WTC11 (cell line): ENCODE measurements around the gene ANO8. TPM values are rescaled to one million over a fixed set of nuclear protein-coding genes. Genes with fewer than 3 reads are reported as not detected.

ENCODE experiments used
- AFF4 ChIP-seq: sonication (generic); formaldehyde crosslinking; IDR thresholded peaks from 2 replicates; pipeline ENCODE4 v1.8.1; 2023; ENCODE audit warnings: mild to moderate bottlenecking, missing genetic modification reagents, borderline replicate concordance
- CBFB ChIP-seq: sonication (generic); formaldehyde crosslinking; IDR thresholded peaks from 2 replicates; pipeline ENCODE4 v1.8.1; 2022; ENCODE audit warnings: mild to moderate bottlenecking, low read depth, missing genetic modification reagents
- E2F1 ChIP-seq: sonication (generic); formaldehyde crosslinking; IDR thresholded peaks from 2 replicates; pipeline ENCODE4 v1.8.0; 2022; ENCODE audit warnings: mild to moderate bottlenecking, missing genetic modification reagents
- E2F4 ChIP-seq: sonication (generic); formaldehyde crosslinking; IDR thresholded peaks from 2 replicates; pipeline ENCODE4 v1.8.1; 2022; ENCODE audit warnings: low read depth, mild to moderate bottlenecking, moderate library complexity, missing genetic modification reagents, borderline replicate concordance
- EMX1 ChIP-seq: fragments of 250-450 bp; sonication (Bioruptor Pico); IDR thresholded peaks from 2 replicates; pipeline ENCODE4 v1.8.0; 2021; ENCODE audit warnings: mild to moderate bottlenecking
- GABPB1 ChIP-seq: sonication (generic); formaldehyde crosslinking; IDR thresholded peaks from 2 replicates; pipeline ENCODE4 v1.8.1; 2023; ENCODE audit warnings: mild to moderate bottlenecking, missing genetic modification reagents
- HMGA2 ChIP-seq: fragments of 250-450 bp; sonication (Bioruptor Pico); IDR thresholded peaks from 2 replicates; pipeline ENCODE4 v1.4.0; 2021; ENCODE audit warnings: mild to moderate bottlenecking, moderate library complexity
- IRF2 ChIP-seq: sonication (generic); formaldehyde crosslinking; IDR thresholded peaks from 2 replicates; pipeline ENCODE4 v1.8.0; 2022; ENCODE audit warnings: low read depth, missing genetic modification reagents, borderline replicate concordance
- MXD4 ChIP-seq: fragments of 250-450 bp; sonication (Bioruptor Pico); IDR thresholded peaks from 2 replicates; pipeline ENCODE4 v1.8.0; 2021; ENCODE audit warnings: mild to moderate bottlenecking, moderate library complexity, borderline replicate concordance
- NR1H2 ChIP-seq: sonication (generic); formaldehyde crosslinking; IDR thresholded peaks from 2 replicates; pipeline ENCODE4 v1.9.0; 2021; ENCODE audit warnings: mild to moderate bottlenecking, moderate library complexity, missing genetic modification reagents
- NR2C2 ChIP-seq: sonication (generic); formaldehyde crosslinking; IDR thresholded peaks from 2 replicates; pipeline ENCODE4 v1.8.0; 2022; ENCODE audit warnings: mild to moderate bottlenecking, missing genetic modification reagents
- PRRX2 ChIP-seq: fragments of 250-450 bp; sonication (Bioruptor Pico); IDR thresholded peaks from 2 replicates; pipeline ENCODE4 v1.8.0; 2021; ENCODE audit warnings: mild to moderate bottlenecking
- RELA ChIP-seq: sonication (generic); formaldehyde crosslinking; IDR thresholded peaks from 2 replicates; pipeline ENCODE4 v1.8.1; 2022; ENCODE audit warnings: missing genetic modification reagents, mild to moderate bottlenecking, borderline replicate concordance
- RORB ChIP-seq: fragments of 250-450 bp; sonication (Bioruptor Pico); IDR thresholded peaks from 2 replicates; pipeline ENCODE4 v1.9.0; 2021; ENCODE audit warnings: mild to moderate bottlenecking
- TEAD4 ChIP-seq: sonication (generic); formaldehyde crosslinking; IDR thresholded peaks from 2 replicates; pipeline ENCODE4 v1.8.0; 2022; ENCODE audit warnings: mild to moderate bottlenecking, missing genetic modification reagents
- TP53 ChIP-seq: sonication (generic); formaldehyde crosslinking; IDR thresholded peaks from 2 replicates; pipeline ENCODE4 v1.8.1; 2023; ENCODE audit warnings: mild to moderate bottlenecking, missing genetic modification reagents
- ZBTB43 ChIP-seq: sonication (generic); formaldehyde crosslinking; IDR thresholded peaks from 2 replicates; pipeline ENCODE4 v1.8.1; 2023; ENCODE audit warnings: mild to moderate bottlenecking, missing genetic modification reagents
- ZNF121 ChIP-seq: sonication (generic); formaldehyde crosslinking; IDR thresholded peaks from 2 replicates; pipeline ENCODE4 v1.8.0; 2023; ENCODE audit warnings: missing genetic modification reagents
- ZNF138 ChIP-seq: sonication (generic); formaldehyde crosslinking; conservative IDR thresholded peaks from 2 replicates; pipeline ENCODE4 v1.8.1; 2022; ENCODE audit warnings: mild to moderate bottlenecking, moderate library complexity, missing genetic modification reagents
- ZNF281 ChIP-seq: sonication (generic); formaldehyde crosslinking; IDR thresholded peaks from 2 replicates; pipeline ENCODE4 v1.8.0; 2023; ENCODE audit warnings: mild to moderate bottlenecking, missing genetic modification reagents
- ZNF396 ChIP-seq: fragments of 250-450 bp; sonication (Bioruptor Pico); IDR thresholded peaks from 2 replicates; pipeline ENCODE4 v1.8.0; 2021; ENCODE audit warnings: mild to moderate bottlenecking, moderate library complexity, borderline replicate concordance
- ZNF416 ChIP-seq: fragments of 250-450 bp; sonication (Bioruptor Pico); IDR thresholded peaks from 2 replicates; pipeline ENCODE4 v1.9.0; 2021; ENCODE audit warnings: mild to moderate bottlenecking, inconsistent platforms
- ZNF425 ChIP-seq: fragments of 250-450 bp; sonication (Bioruptor Pico); conservative IDR thresholded peaks from 2 replicates; pipeline ENCODE4 v1.9.0; 2021; ENCODE audit warnings: mild to moderate bottlenecking
- ZNF512 ChIP-seq: sonication (generic); formaldehyde crosslinking; IDR thresholded peaks from 2 replicates; pipeline ENCODE4 v1.8.1; 2022; ENCODE audit warnings: missing genetic modification reagents, borderline replicate concordance
- ZNF671 ChIP-seq: fragments of 250-450 bp; sonication (Bioruptor Pico); IDR thresholded peaks from 2 replicates; pipeline ENCODE4 v1.8.0; 2021; ENCODE audit warnings: mild to moderate bottlenecking
- total RNA-seq: library from RNA; stranded (reverse); gene quantifications from 3 replicates; pipeline ENCODE4 v1.2.3, GENCODE V29; 2021

The ANO8 gene
- total RNA-seq, 1 experiment from 2014 or later, result 32.6 TPM

GRCh38 chr19:17327654-17328516, 6.8 kb downstream of the ANO8 start (continued):
- TF ChIP-seq AFF4 (CRISPR knock-in tag), result no peak; the same call in 1 of the 2 replicates
- TF ChIP-seq ZNF396 (CRISPR knock-in tag), result no peak
- no peak for TF ChIP-seq ZNF671 (CRISPR knock-in tag)
- TF ChIP-seq IRF2 (CRISPR knock-in tag), result no peak
- TF ChIP-seq NR1H2 (CRISPR knock-in tag), result no peak
- TF ChIP-seq ZBTB43, result no peak
- no peak for TF ChIP-seq GABPB1 (CRISPR knock-in tag)
- TF ChIP-seq MXD4 (CRISPR knock-in tag), result no peak
- no peak for TF ChIP-seq TEAD4 (CRISPR knock-in tag)
- no peak for TF ChIP-seq HMGA2 (CRISPR knock-in tag)
- no peak for TF ChIP-seq NR2C2 (CRISPR knock-in tag)
- TF ChIP-seq ZNF121, result 0 out of 2 replicates have a peak, but pooled peaks have one; percentile 45
- TF ChIP-seq RORB (CRISPR knock-in tag), result no peak
- no peak for TF ChIP-seq E2F1 (CRISPR knock-in tag)
- no peak for TF ChIP-seq TP53
- no peak for TF ChIP-seq ZNF138
- no peak for TF ChIP-seq PRRX2 (CRISPR knock-in tag)
- TF ChIP-seq EMX1 (CRISPR knock-in tag), result no peak
- TF ChIP-seq ZNF425 (CRISPR knock-in tag), result no peak
- no peak for TF ChIP-seq ZNF416 (CRISPR knock-in tag)
- TF ChIP-seq ZNF281 (CRISPR knock-in tag), result no peak
- TF ChIP-seq ZNF512 (CRISPR knock-in tag), result no peak
- TF ChIP-seq E2F4 (CRISPR knock-in tag), result no peak
- peak; percentile 88; the same call in 1 of the 2 replicates for TF ChIP-seq CBFB (CRISPR knock-in tag)
- no peak for TF ChIP-seq RELA (CRISPR knock-in tag)
